Central memory CD8-positive, alpha-beta T cell (primary cell): ENCODE measurements around the gene EYA3.
A peak's percentile ranks its signal among the peaks of the same experiment; 100 is the strongest.

Experiments used
- ATAC-seq: fragments of 150-1000 bp; cut with Tn5 transposase; replicated peaks from 2 replicates; pipeline ENCODE4 v1.10.0; 2022; ENCODE audit warnings: mild to moderate bottlenecking, moderate FRiP score, moderate number of reproducible peaks; ENCODE audit not compliant: poor library complexity, severe bottlenecking; ENCODE audit errors: extremely low read depth
- DNase-seq, 2 donors: peaks; one replicate each; pipeline ENCODE4 v3.0.0; 2021; ENCODE audit warnings: low spot score in 2 of 2
- H3K27ac Mint-ChIP-seq: one replicate; pipeline ENCODE4 v1.8.0; 2022; ENCODE audit warnings: low read depth, mild to moderate bottlenecking, moderate library complexity, mixed read lengths
- H3K27me3 Mint-ChIP-seq: one replicate; pipeline ENCODE4 v1.8.0; 2022; ENCODE audit warnings: mixed read lengths
- H3K36me3 Mint-ChIP-seq: one replicate; pipeline ENCODE4 v1.8.0; 2022; ENCODE audit warnings: mild to moderate bottlenecking, moderate library complexity, mixed read lengths; ENCODE audit not compliant: insufficient read depth
- H3K4me1 Mint-ChIP-seq: one replicate; pipeline ENCODE4 v1.8.0; 2022; ENCODE audit warnings: mixed read lengths
- H3K4me3 Mint-ChIP-seq: one replicate; pipeline ENCODE4 v1.8.0; 2022; ENCODE audit warnings: mild to moderate bottlenecking, moderate library complexity, mixed read lengths
- H3K9me3 Mint-ChIP-seq: one replicate; pipeline ENCODE4 v1.8.0; 2022; ENCODE audit warnings: mixed read lengths

The EYA3 gene

GRCh38 chr1:28104866-28105467, 16.6 kb upstream of the EYA3 start:
- Mint-ChIP-seq H3K27ac (no peak overlapping the region), H3K27me3 (no peaks in the 10 kb centered on the region), H3K4me1 (no peaks in the 10 kb centered on the region), H3K36me3 (no peaks in the 10 kb centered on the region), H3K4me3 (no peak overlapping the region), H3K9me3 (no peaks in the 10 kb centered on the region)
- no peak for ATAC-seq
- no peak for DNase-seq

GRCh38 chr1:28102189-28102588, 13.8 kb upstream of the EYA3 start:
- Mint-ChIP-seq H3K4me3 (no peak overlapping the region), H3K4me1 (no peaks in the 10 kb centered on the region), H3K36me3 (no peaks in the 10 kb centered on the region), H3K27ac (no peak overlapping the region), H3K9me3 (no peaks in the 10 kb centered on the region), H3K27me3 (no peaks in the 10 kb centered on the region)
- DNase-seq (no peak), ATAC-seq (no peak)

GRCh38 chr1:28099050-28099769, 10.8 kb upstream of the EYA3 start:
- Mint-ChIP-seq H3K4me1 (no peaks in the 10 kb centered on the region), H3K9me3 (no peaks in the 10 kb centered on the region), H3K27ac (no peak overlapping the region), H3K4me3 (no peak overlapping the region), H3K36me3 (no peaks in the 10 kb centered on the region), H3K27me3 (no peaks in the 10 kb centered on the region)
- ATAC-seq, result no peak
- no peak for DNase-seq

- Mint-ChIP-seq H3K36me3 (no peaks in the 10 kb centered on the region), H3K27me3 (no peaks in the 10 kb centered on the region), H3K9me3 (no peaks in the 10 kb centered on the region), H3K4me1 (no peaks in the 10 kb centered on the region), H3K4me3 (no peak overlapping the region), H3K27ac (no peak overlapping the region)
- ATAC-seq (no peak), DNase-seq (no peak)
Measured at GRCh38 chr1:28097100-28097472, 8.7 kb upstream of the EYA3 start.

GRCh38 chr1:28096210-28097099, 8.0 kb upstream of the EYA3 start:
- Mint-ChIP-seq H3K27ac (no peak overlapping the region), H3K27me3 (no peaks in the 10 kb centered on the region), H3K36me3 (no peaks in the 10 kb centered on the region), H3K4me1 (no peaks in the 10 kb centered on the region), H3K9me3 (no peaks in the 10 kb centered on the region), H3K4me3 (no peak overlapping the region)
- no peak for ATAC-seq
- no peak for DNase-seq

- H3K27me3 Mint-ChIP-seq, result no peaks in the 10 kb centered on the region
- H3K4me3 Mint-ChIP-seq, result peak overlapping the region; percentile 99
- peaks cover 38% of the 10 kb centered on the region for H3K4me1 Mint-ChIP-seq
- H3K36me3 Mint-ChIP-seq, result peaks cover 13% of the 10 kb centered on the region
- peak overlapping the region; percentile 52 for H3K27ac Mint-ChIP-seq
- DNase-seq (peak; percentile 70 to 76), ATAC-seq (no peak)
- H3K9me3 Mint-ChIP-seq, result no peaks in the 10 kb centered on the region
Measured at GRCh38 chr1:28091043-28091781, 2.8 kb upstream of the EYA3 start.

- Mint-ChIP-seq H3K36me3 (peaks cover 13% of the 10 kb centered on the region), H3K9me3 (no peaks in the 10 kb centered on the region), H3K27ac (peak overlapping the region; percentile 94), H3K4me1 (peaks cover 47% of the 10 kb centered on the region), H3K27me3 (no peaks in the 10 kb centered on the region), H3K4me3 (peak overlapping the region; percentile 99)
- peak; percentile 17 for ATAC-seq
- DNase-seq, result peak in 1 of 2 donors; percentile 10
Measured at GRCh38 chr1:28087614-28088167, 719 bp downstream of the EYA3 start.

- DNase-seq, result no peak
- no peak for ATAC-seq
- Mint-ChIP-seq H3K27me3 (no peaks in the 10 kb centered on the region), H3K27ac (peak overlapping the region; percentile 94), H3K36me3 (peaks cover 13% of the 10 kb centered on the region), H3K4me3 (peak overlapping the region; percentile 99), H3K9me3 (no peaks in the 10 kb centered on the region), H3K4me1 (peaks cover 47% of the 10 kb centered on the region)
Measured at GRCh38 chr1:28086651-28087050, 1.8 kb downstream of the EYA3 start.

- peaks cover 15% of the 10 kb centered on the region for H3K36me3 Mint-ChIP-seq
- no peaks in the 10 kb centered on the region for H3K27me3 Mint-ChIP-seq
- H3K9me3 Mint-ChIP-seq, result no peaks in the 10 kb centered on the region
- DNase-seq, result no peak
- H3K27ac Mint-ChIP-seq, result no peak overlapping the region
- peaks cover 37% of the 10 kb centered on the region for H3K4me1 Mint-ChIP-seq
- ATAC-seq, result no peak
- H3K4me3 Mint-ChIP-seq, result no peak overlapping the region
Measured at GRCh38 chr1:28085129-28085528, 3.3 kb downstream of the EYA3 start.

GRCh38 chr1:28083876-28084275, 4.5 kb downstream of the EYA3 start:
- no peak for DNase-seq
- Mint-ChIP-seq H3K9me3 (no peaks in the 10 kb centered on the region), H3K27ac (no peak overlapping the region), H3K4me1 (peaks cover 33% of the 10 kb centered on the region), H3K4me3 (no peak overlapping the region), H3K36me3 (peaks cover 23% of the 10 kb centered on the region), H3K27me3 (no peaks in the 10 kb centered on the region)
- no peak for ATAC-seq

- no peak for DNase-seq
- Mint-ChIP-seq H3K27ac (no peak overlapping the region), H3K4me3 (no peak overlapping the region), H3K36me3 (peaks cover 12% of the 10 kb centered on the region), H3K4me1 (peaks cover 18% of the 10 kb centered on the region), H3K27me3 (no peaks in the 10 kb centered on the region), H3K9me3 (no peaks in the 10 kb centered on the region)
- ATAC-seq, result no peak
Measured at GRCh38 chr1:28078680-28079626, 9.5 kb downstream of the EYA3 start.
